OCI-LY1 (cell line): ENCODE measurements around the gene ARFGAP3.

Source experiments
- EZH2 ChIP-seq: fragments of 200-600 bp; sonication (generic), shearing (Covaris generic); IDR thresholded peaks from 2 replicates; pipeline ENCODE4 v1.8.0; 2017; ENCODE audit warnings: borderline replicate concordance, mixed run types, mild to moderate bottlenecking, antibody characterized with exemption, low read length, moderate library complexity, mixed read lengths
- TF ChIP-seq, protein P1 (sequence below): fragments of 200-600 bp; sonication (generic), shearing (Covaris generic); IDR thresholded peaks from 2 replicates; pipeline ENCODE4 v1.5.1; 2017; ENCODE audit warnings: mild to moderate bottlenecking, antibody characterized with exemption, low read length, moderate library complexity, mixed read lengths

DNA sequence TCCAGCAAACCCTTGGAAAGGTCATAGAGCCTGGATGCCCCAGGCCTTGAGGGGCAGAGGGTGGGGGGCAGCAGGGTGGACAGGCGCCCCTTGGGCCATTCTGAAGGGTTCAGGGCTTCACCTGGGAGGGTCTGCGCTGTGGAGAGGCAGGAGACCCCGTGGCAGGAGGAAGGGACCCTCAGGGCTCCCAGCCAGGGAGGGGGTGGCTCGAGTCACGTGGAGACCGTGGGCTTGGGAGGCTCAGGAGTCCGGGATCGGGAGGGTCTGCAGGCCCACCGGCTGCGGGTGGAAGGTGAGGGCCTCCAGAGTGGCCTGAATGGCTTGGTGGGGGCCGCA, 87.9 kb downstream of the ARFGAP3 start:
- TF ChIP-seq, protein P1, sequence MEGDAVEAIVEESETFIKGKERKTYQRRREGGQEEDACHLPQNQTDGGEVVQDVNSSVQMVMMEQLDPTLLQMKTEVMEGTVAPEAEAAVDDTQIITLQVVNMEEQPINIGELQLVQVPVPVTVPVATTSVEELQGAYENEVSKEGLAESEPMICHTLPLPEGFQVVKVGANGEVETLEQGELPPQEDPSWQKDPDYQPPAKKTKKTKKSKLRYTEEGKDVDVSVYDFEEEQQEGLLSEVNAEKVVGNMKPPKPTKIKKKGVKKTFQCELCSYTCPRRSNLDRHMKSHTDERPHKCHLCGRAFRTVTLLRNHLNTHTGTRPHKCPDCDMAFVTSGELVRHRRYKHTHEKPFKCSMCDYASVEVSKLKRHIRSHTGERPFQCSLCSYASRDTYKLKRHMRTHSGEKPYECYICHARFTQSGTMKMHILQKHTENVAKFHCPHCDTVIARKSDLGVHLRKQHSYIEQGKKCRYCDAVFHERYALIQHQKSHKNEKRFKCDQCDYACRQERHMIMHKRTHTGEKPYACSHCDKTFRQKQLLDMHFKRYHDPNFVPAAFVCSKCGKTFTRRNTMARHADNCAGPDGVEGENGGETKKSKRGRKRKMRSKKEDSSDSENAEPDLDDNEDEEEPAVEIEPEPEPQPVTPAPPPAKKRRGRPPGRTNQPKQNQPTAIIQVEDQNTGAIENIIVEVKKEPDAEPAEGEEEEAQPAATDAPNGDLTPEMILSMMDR, result no peak
- no peak for TF ChIP-seq EZH2
